ENCODE measurements around the gene SUMO2.

DNA sequence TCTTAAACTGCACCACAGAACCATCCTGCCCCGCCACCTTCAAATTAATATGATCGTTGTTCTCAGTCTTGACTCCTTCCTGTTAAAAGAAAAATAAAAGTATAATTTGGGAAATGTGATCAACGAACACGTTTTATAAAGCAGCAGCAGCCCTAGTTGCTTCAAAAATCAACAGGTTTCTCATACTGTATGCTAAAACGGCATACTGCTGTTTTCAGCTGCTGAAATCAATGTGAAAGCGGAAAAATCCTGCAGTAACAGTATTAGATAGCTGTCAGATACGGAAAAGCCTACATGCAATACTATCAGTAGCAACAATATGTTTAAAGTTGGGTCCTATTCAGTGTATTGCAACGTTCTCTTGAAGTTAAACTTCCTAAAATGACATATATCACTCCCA lies 1.6 kb downstream of the SUMO2 start:
- TF ChIP-seq, protein P1, sequence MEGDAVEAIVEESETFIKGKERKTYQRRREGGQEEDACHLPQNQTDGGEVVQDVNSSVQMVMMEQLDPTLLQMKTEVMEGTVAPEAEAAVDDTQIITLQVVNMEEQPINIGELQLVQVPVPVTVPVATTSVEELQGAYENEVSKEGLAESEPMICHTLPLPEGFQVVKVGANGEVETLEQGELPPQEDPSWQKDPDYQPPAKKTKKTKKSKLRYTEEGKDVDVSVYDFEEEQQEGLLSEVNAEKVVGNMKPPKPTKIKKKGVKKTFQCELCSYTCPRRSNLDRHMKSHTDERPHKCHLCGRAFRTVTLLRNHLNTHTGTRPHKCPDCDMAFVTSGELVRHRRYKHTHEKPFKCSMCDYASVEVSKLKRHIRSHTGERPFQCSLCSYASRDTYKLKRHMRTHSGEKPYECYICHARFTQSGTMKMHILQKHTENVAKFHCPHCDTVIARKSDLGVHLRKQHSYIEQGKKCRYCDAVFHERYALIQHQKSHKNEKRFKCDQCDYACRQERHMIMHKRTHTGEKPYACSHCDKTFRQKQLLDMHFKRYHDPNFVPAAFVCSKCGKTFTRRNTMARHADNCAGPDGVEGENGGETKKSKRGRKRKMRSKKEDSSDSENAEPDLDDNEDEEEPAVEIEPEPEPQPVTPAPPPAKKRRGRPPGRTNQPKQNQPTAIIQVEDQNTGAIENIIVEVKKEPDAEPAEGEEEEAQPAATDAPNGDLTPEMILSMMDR (IDR thresholded peaks at IDR 0.05), result no peak
- no peak for TF ChIP-seq POLR2A (IDR thresholded peaks at IDR 0.05)
